ENCODE data around the gene ESD. TPM values are rescaled to one million over a fixed set of nuclear protein-coding genes. Genes with fewer than 3 reads are reported as not detected.
"Not testable (repeated sequence)": the region's sequence is repeated elsewhere in the genome, so short reads cannot be mapped to it uniquely, and the experiment has no call there.

ESD gene
- total and polyA plus RNA-seq, 2 experiments from 2014 or later = 97.9 to 191 TPM

DNA sequence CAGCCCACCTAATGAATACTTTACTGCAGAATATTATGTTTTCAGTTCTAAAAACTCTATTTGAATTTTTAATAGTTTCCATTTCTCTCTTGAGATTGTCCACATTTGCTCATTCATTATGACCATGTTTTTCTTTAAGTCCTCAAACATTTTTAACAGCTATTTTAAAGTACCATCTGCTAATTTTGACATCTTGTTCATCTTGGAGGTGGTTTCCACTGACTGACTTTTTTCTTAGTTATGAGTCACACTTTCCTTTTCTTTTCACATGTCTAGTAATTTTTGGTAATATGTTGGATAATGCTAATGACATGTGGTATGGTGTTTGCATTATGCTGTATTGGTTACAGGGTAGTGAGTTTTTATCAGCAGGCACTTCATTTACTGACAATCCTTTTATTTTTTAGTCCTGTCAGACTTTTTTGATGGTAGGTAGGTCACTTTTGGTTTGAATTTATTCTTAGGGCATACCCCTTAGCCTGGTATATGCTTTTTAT lies 15.4 kb upstream of the ESD start:
- Histone ChIP-seq H3K27me3 (replicated peaks; ENCODE audit: insufficient read depth) (no peaks in the 10 kb centered on the region), H3K9me3 (ENCODE audit: low read depth) (no peaks in the 10 kb centered on the region), H3K4me3 (no peak overlapping the region), H2AFZ (no peak overlapping the region), H3K4me2 (ENCODE audit: unreplicated experiment) (no peak overlapping the region), H3K4me1 (ENCODE audit: insufficient read depth) (0 out of 2 replicates have a peak, but pooled peaks cover 7% of the 10 kb centered on the region), H3K27ac (no peak overlapping the region), H3K9ac (no peak overlapping the region), H3F3A (ENCODE audit: insufficient read depth) (no peaks in the 10 kb centered on the region), H3K79me2 (ENCODE audit: insufficient read depth) (no peaks in the 10 kb centered on the region), H3K9me2 (ENCODE audit: insufficient read depth) (no peaks in the 10 kb centered on the region), H3K36me3 (ENCODE audit: low read depth) (no peaks in the 10 kb centered on the region), H4K20me1 (ENCODE audit: insufficient read depth) (no peaks in the 10 kb centered on the region)
- TF ChIP-seq EZH2phosphoT487 (IDR thresholded peaks at IDR 0.05; ENCODE audit: insufficient read depth, low read depth) (no peak), EZH2 (IDR thresholded peaks at IDR 0.05; ENCODE audit: insufficient read depth, poor library complexity, severe bottlenecking) (no peak)
- in situ Hi-C loops (cut with MboI) = no loop called here
- DNase-seq = peak; percentile 12

- Histone ChIP-seq H3K9me2 (ENCODE audit: insufficient read depth) (no peaks in the 10 kb centered on the region), H3K27ac (no peak overlapping the region), H3K36me3 (ENCODE audit: low read depth) (no peaks in the 10 kb centered on the region), H3K4me3 (no peak overlapping the region), H3K27me3 (replicated peaks; ENCODE audit: insufficient read depth) (no peaks in the 10 kb centered on the region), H3K4me2 (ENCODE audit: unreplicated experiment) (no peak overlapping the region), H3K9ac (no peak overlapping the region), H3K79me2 (ENCODE audit: insufficient read depth) (no peaks in the 10 kb centered on the region), H3K9me3 (ENCODE audit: low read depth) (no peaks in the 10 kb centered on the region), H3K4me1 (ENCODE audit: insufficient read depth) (0 out of 2 replicates have a peak, but pooled peaks cover 7% of the 10 kb centered on the region), H3F3A (ENCODE audit: insufficient read depth) (no peaks in the 10 kb centered on the region), H2AFZ (no peak overlapping the region), H4K20me1 (ENCODE audit: insufficient read depth) (no peaks in the 10 kb centered on the region)
- DNase-seq = peak; percentile 43
- in situ Hi-C loops (cut with MboI) = no loop called here
- WGBS, 2 experiments (ENCODE audit: low coverage in 1 of 2, low lambda C conversion rate in 2 of 2, missing lambda C conversion rate in 2 of 2) = 84 to 86% methylated on average over 5 of the region's 5 CpGs
- no peak for TF ChIP-seq EZH2 (IDR thresholded peaks at IDR 0.05; ENCODE audit: insufficient read depth, poor library complexity, severe bottlenecking)
- TF ChIP-seq EZH2phosphoT487 (IDR thresholded peaks at IDR 0.05; ENCODE audit: insufficient read depth, low read depth) = no peak
Observed at GRCh38 chr13:46810440-46810839, 13.5 kb upstream of the ESD start.

- Histone ChIP-seq H3K27ac (peak overlapping the region; percentile 55), H3F3A (ENCODE audit: insufficient read depth) (peaks cover 19% of the 10 kb centered on the region), H3K4me1 (ENCODE audit: insufficient read depth) (peaks cover 20% of the 10 kb centered on the region)
- H3K79me2 ChIP-seq (ENCODE audit: insufficient read depth); H3K9me2 ChIP-seq (ENCODE audit: insufficient read depth); H3K36me3 ChIP-seq (ENCODE audit: low read depth); H4K20me1 ChIP-seq (ENCODE audit: insufficient read depth); H2AFZ ChIP-seq; H3K9ac ChIP-seq; H3K27me3 ChIP-seq (replicated peaks; ENCODE audit: insufficient read depth); H3K4me3 ChIP-seq; H3K9me3 ChIP-seq (ENCODE audit: low read depth); in situ Hi-C loops (cut with MboI); H3K4me2 ChIP-seq (ENCODE audit: unreplicated experiment); DNase-seq: not testable (repeated sequence)
- WGBS, 2 experiments (ENCODE audit: low coverage in 1 of 2, low lambda C conversion rate in 2 of 2, missing lambda C conversion rate in 2 of 2) = 42 to 48% methylated on average over 1 of the region's 1 CpG
Observed at GRCh38 chr13:46804921-46805320, 8.0 kb upstream of the ESD start.

- DNase-seq = peak; percentile 94
- Histone ChIP-seq H3F3A (ENCODE audit: insufficient read depth) (peaks cover 19% of the 10 kb centered on the region), H3K79me2 (ENCODE audit: insufficient read depth) (no peaks in the 10 kb centered on the region), H4K20me1 (ENCODE audit: insufficient read depth) (no peaks in the 10 kb centered on the region), H3K27me3 (replicated peaks; ENCODE audit: insufficient read depth) (no peaks in the 10 kb centered on the region), H3K9ac (no peak overlapping the region), H3K9me2 (ENCODE audit: insufficient read depth) (no peaks in the 10 kb centered on the region), H3K36me3 (ENCODE audit: low read depth) (no peaks in the 10 kb centered on the region), H2AFZ (no peak overlapping the region), H3K27ac (peak overlapping the region; percentile 63), H3K4me2 (ENCODE audit: unreplicated experiment) (no peak overlapping the region), H3K9me3 (ENCODE audit: low read depth) (no peaks in the 10 kb centered on the region), H3K4me3 (no peak overlapping the region), H3K4me1 (ENCODE audit: insufficient read depth) (peaks cover 20% of the 10 kb centered on the region)
- TF ChIP-seq EZH2 (IDR thresholded peaks at IDR 0.05; ENCODE audit: insufficient read depth, poor library complexity, severe bottlenecking) (no peak), EZH2phosphoT487 (IDR thresholded peaks at IDR 0.05; ENCODE audit: insufficient read depth, low read depth) (no peak)
- in situ Hi-C loops (cut with MboI) = no loop called here
- WGBS, 2 experiments (ENCODE audit: low coverage in 1 of 2, low lambda C conversion rate in 2 of 2, missing lambda C conversion rate in 2 of 2) = 31 to 35% methylated on average over 3 of the region's 3 CpGs
Observed at GRCh38 chr13:46804391-46804815, 7.4 kb upstream of the ESD start.

- H3K27ac ChIP-seq = peak overlapping the region; percentile 63
- no peak for DNase-seq
- H4K20me1 ChIP-seq (ENCODE audit: insufficient read depth) = no peaks in the 10 kb centered on the region
- H3K4me2 ChIP-seq (ENCODE audit: unreplicated experiment) = peak overlapping the region; percentile 2
- peaks cover 19% of the 10 kb centered on the region for H3F3A ChIP-seq (ENCODE audit: insufficient read depth)
- no peaks in the 10 kb centered on the region for H3K9me3 ChIP-seq (ENCODE audit: low read depth)
- no peaks in the 10 kb centered on the region for H3K9me2 ChIP-seq (ENCODE audit: insufficient read depth)
- no peak overlapping the region for H3K9ac ChIP-seq
- no peaks in the 10 kb centered on the region for H3K79me2 ChIP-seq (ENCODE audit: insufficient read depth)
- in situ Hi-C loops (cut with MboI) = no loop called here
- H3K27me3 ChIP-seq (replicated peaks; ENCODE audit: insufficient read depth) = no peaks in the 10 kb centered on the region
- no peak overlapping the region for H3K4me3 ChIP-seq
- TF ChIP-seq EZH2 (IDR thresholded peaks at IDR 0.05; ENCODE audit: insufficient read depth, poor library complexity, severe bottlenecking) = no peak
- no peak for TF ChIP-seq EZH2phosphoT487 (IDR thresholded peaks at IDR 0.05; ENCODE audit: insufficient read depth, low read depth)
- 94 to 100% methylated on average over 5 of the region's 5 CpGs for WGBS, 2 experiments (ENCODE audit: low coverage in 1 of 2, low lambda C conversion rate in 2 of 2, missing lambda C conversion rate in 2 of 2)
- no peaks in the 10 kb centered on the region for H3K36me3 ChIP-seq (ENCODE audit: low read depth)
- peaks cover 20% of the 10 kb centered on the region for H3K4me1 ChIP-seq (ENCODE audit: insufficient read depth)
- H2AFZ ChIP-seq = 0 out of 2 replicates have a peak overlapping the region, but pooled peaks have one; percentile 7
Observed at GRCh38 chr13:46803586-46803985, 6.6 kb upstream of the ESD start.

Data from GM23248 (cell line).